Stimulated activated CD8-positive, alpha-beta memory T cell treated with anti-CD3 and anti-CD28 coated beads, Interleukin-4, amount 100 ng/mL, for 48 hours (primary cell): ENCODE measurements around the gene CENPH.
A peak's percentile ranks its signal among the peaks of the same experiment; 100 is the strongest.
"Not testable (repeated sequence)": the region's sequence is repeated elsewhere in the genome, so short reads cannot be mapped to it uniquely, and the experiment has no call there.

ENCODE experiments used
- DNase-seq: peaks from one replicate; pipeline ENCODE4 v3.0.0-alpha.2; 2020

Gene CENPH

GRCh38 chr5:69189162-69190086 is at the start of gene CENPH:
Gene CENPH (plus strand): TSS chr5:69189583. CDS start chr5:69189635, 52 bp downstream.
- DNase-seq, result peak; percentile 96

DNA sequence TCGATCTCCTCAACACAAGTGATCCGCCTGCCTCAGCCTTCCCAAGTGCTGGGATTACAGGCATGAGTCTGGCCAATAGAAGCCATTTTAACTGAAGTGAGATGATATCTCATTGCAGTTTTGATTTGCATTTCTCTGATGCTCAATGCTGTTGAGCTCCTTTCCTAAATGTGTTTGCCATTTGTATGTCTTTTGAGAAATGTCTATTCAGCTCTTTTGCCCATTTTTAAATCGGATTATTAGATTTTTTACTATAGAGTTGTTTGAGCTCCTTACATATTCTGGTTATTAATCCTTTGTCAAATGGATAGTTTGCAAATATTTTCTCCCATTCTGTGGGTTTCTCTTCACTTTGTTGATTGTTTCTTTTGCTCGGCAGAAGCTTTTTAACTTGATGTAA is 49.1 kb upstream of the CENPH start:
- not testable (repeated sequence) for DNase-seq

GRCh38 chr5:69140827-69141226 is 48.6 kb upstream of the CENPH start:
- no peak for DNase-seq

- DNase-seq, result not testable (repeated sequence)
These were observed 40.8 kb upstream of the CENPH start for GRCh38 chr5:69148576-69148975.

GRCh38 chr5:69148981-69149675 is 40.3 kb upstream of the CENPH start:
- DNase-seq, result no peak

- DNase-seq, result no peak
These were observed 39.7 kb upstream of the CENPH start for GRCh38 chr5:69149676-69150010.

- DNase-seq, result no peak
These were observed 36.7 kb upstream of the CENPH start for GRCh38 chr5:69152731-69153130.

DNA sequence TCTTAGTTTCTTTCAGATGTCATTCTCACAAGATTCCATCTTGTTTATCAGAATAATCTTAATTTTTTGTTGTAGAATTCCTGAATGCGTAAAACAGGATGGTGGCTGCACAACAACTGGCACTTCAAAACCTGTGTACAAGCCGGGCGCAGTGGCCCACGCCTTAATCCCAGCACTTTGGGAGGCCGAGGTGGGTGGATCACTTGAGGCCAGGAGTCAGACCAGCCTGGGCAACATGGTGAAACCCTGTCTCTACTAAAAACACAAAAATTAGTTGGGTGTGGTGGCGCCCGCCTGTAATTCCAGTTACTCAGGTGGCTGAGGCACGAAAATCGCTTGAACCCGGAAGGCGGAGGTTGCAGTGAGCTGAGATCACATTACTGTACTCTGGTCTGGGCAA is 32.9 kb upstream of the CENPH start:
- no peak for DNase-seq

DNA sequence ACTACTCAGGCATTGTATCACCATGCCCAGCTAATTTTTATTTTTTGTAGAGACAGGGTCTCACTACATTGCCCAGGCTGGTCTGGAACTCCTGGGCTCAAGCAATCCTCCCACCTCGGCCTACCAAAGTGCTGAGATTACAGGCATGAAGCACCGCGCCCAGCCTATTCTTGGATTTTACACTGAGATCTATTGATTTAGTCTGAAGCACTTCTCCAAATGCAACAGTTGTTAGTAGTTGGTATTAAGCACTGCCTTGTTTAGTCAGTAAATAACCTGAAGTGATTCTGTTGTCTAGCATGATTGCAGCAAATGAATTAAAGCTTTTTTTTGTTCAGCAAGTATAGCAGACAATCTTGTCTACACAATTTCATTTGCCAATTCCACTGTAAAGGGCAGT is 31.3 kb upstream of the CENPH start:
- no peak for DNase-seq

GRCh38 chr5:69160651-69161050 is 28.7 kb upstream of the CENPH start:
- no peak for DNase-seq

- peak; percentile 98 for DNase-seq
These were observed 22.5 kb upstream of the CENPH start, which contains the start of gene CCNB1 for GRCh38 chr5:69166686-69167492. Gene CCNB1 (plus strand): TSS chr5:69167150. CDS start chr5:69167263, 113 bp downstream.

DNA sequence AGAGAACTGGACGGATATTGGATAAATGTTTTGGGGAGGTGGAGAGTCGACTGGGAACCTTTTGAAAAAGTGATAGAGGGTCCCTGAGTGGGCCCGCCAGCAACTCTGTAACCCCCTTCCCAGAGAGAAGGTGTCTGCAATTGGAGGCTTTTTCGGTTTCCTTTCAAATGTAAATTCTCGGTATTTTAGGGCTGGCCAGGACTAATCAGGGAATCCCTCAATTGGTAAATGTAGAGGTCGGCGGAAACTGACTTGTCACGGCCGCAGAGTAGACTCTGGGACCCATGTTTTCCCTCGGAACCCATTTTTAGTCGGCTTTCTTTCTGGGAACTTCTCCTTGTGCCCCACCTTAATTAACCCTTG is 21.9 kb upstream of the CENPH start:
- no peak for DNase-seq

- no peak for DNase-seq
These were observed 21.5 kb upstream of the CENPH start for GRCh38 chr5:69167929-69168328.

DNA sequence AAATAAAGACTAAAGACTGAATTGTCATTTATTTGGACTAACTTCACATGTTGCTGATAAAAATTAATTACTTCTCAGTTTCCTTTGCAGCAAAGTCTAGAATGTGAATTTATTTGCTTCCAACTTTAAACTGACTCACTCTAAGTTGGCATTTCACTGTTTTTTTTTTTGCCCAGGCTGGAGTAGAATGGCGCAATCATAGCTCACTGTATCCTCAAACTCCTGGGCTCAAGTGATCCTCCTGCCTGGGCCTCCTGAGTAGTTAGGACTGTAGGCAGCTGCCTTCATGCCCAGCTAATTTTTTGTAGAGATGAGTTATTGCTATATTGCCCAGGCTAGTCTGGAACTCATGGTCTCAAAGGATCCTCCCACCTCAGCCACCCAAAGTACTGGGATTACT is 18.9 kb upstream of the CENPH start:
- no peak for DNase-seq

GRCh38 chr5:69170969-69171368 is 18.4 kb upstream of the CENPH start:
- DNase-seq, result no peak

DNA sequence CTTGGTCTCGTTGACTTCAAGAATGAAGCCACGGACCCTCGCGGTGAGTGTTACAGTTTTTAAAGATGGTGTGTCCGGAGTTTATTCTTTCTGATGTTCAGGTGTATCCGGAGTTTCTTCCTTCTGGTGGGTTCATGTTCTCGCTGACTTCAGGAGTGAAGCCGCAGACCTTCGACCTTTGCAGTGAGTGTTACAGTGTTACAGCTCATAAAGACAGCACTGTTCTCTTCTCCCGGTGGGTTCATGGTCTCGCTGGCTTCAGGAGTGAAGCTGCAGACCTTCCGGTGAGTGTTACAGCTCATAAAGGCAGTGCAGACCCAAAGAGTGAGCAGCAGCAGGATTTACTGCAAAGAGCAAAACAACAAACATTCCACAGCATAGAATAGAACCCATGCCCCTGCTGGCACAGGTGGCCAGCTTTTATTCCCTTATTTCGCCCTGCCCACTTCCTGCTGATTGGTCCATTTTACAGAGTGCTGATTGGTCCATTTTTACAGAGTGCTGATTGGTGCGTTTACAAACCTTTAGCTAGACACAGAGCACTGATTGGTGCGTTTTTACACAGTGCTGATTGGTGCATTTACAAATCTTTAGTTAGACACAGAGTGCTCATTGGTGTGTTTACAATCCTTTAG is 7.6 kb upstream of the CENPH start:
- DNase-seq, result not testable (repeated sequence)

DNA sequence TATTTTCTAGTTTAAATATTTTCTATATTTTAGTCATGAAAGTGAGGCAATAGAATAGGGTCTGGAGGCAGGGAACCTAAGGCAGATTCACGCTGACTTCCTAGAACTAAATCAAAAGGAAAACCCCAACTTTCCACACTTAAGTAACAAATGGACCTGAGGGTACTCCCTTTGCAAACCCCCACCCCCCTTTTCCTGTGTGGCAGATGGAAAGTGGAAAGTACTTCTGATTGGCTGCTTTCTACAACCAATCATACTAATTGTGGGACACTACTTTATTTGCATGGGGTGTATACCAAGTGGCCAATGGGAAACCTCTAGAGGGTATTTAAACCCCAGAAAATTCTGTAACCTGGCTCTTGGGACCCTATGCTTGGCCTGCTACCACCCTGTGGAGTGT is 4.8 kb upstream of the CENPH start:
- no peak for DNase-seq

GRCh38 chr5:69187342-69187741 is 2.0 kb upstream of the CENPH start:
- DNase-seq, result no peak

DNA sequence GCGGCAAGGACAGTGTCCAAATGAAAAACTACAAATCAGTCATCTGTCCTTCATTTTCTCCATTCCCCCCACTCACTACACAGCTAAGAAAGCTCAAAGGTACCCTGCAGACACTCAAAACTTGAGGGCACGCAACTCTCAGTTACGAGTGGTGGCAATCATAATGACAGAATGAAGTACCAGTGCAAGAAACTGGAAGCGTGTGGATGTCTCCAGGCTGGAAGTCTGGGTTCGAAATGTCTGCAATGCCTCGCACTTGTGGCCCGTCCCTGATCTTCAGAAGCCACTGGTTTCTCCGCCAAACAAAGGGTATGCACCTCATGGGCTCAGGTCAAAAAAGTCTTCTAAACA is 597 bp upstream of the CENPH start:
- DNase-seq, result no peak

GRCh38 chr5:69202497-69202896 is 13.1 kb downstream of the CENPH start:
- DNase-seq, result no peak

DNA sequence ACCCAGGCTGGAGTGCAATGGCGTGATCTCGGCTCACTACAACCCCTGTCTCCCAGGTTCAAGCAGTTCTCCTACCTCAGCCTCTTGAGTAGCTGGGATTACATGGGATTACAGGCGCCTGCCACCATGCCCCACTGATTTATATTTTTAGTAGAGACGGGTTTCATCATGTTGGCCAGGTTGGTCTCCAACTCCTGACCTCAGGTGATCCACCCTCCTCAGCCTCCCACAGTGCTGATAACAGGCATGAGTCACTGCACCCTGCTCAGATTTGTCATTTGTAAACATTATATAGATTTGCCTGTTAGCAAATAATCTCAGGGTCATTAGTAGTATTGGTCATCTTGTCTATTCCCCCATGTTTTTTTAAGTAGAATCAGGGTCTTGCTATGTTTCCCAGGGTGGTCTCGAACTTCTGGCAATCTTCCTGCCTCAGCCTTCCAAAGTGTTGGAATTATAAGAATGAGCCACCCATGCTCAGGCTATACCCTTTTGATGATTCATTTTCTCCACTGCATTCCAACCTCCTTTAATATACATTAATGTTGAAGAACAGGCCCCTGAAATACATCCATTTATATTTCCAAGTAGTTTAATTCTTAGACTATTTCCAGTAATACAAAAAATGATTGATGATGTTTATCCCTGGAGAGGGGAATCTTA is 17.3 kb downstream of the CENPH start:
- DNase-seq, result no peak

- DNase-seq, result no peak
These were observed 20.2 kb downstream of the CENPH start for GRCh38 chr5:69209602-69210001.
